ENCODE data around the gene TRIM65. TPM values are rescaled to one million over a fixed set of nuclear protein-coding genes. Genes with fewer than 3 reads are reported as not detected.

TRIM65 gene
- total and polyA plus RNA-seq, 2 of the 13 experiments (the other 11 are each of a cell fraction or from before 2014, with no cell fraction given) = 10.3 to 22.4 TPM

DNA sequence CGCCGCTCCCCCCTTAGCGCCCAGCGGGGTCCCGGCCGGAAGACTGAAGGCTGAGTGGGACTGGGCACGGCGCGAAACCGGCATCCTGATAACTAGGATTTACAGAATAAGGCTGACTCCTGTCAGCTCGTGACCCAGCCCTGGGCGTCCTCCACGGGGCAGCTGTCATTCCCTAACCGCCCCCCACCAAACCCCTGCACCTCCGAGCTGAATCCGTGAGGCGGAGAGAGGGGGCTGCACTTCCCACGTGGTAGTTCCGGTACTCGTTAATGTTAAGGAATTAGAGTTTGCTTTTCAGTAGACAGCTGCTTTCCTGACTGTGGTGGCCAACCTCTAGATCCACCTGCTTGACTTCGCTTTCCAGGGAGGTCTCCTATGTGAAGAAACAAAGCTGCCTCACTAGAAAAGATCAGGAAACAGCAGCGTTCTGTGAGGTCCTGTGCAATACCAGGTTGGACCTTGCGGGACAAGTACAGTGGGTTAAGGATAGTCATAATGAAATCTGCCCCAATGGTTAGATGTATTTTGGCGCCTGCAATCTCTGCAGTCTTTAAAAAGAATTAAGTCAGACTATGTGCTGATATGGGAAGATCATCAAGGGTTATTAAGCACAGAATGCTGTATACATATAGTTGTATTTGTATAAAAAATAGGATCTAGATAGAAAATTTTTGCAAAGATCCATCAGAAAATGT, 40.5 kb downstream of the TRIM65 start (continued):
- TF ChIP-seq NCOA1 (CRISPR knock-in tag; IDR thresholded peaks at IDR 0.05) (0 out of 2 replicates have a peak, but pooled peaks have one; percentile 5), HOXA3 (CRISPR knock-in tag; IDR thresholded peaks at IDR 0.05) (no peak; the same call in 1 of the 2 replicates), MIER2 (CRISPR knock-in tag; IDR thresholded peaks at IDR 0.05) (no peak), SIX4 (CRISPR knock-in tag; IDR thresholded peaks at IDR 0.05) (no peak), HOXD1 (CRISPR knock-in tag; IDR thresholded peaks at IDR 0.05) (0 out of 2 replicates have a peak, but pooled peaks have one; percentile 16), KLF9 (CRISPR knock-in tag; IDR thresholded peaks at IDR 0.05; ENCODE audit: low read depth) (no peak), ZFY (CRISPR knock-in tag; IDR thresholded peaks at IDR 0.05) (no peak), ZNF260 (CRISPR knock-in tag; IDR thresholded peaks at IDR 0.05; ENCODE audit: borderline replicate concordance, low read depth) (no peak), DNMT3B (CRISPR knock-in tag; conservative IDR thresholded peaks at IDR 0.05) (0 out of 2 replicates have a peak, but pooled peaks have one; percentile 9)
- TF ChIP-seq, protein P1, sequence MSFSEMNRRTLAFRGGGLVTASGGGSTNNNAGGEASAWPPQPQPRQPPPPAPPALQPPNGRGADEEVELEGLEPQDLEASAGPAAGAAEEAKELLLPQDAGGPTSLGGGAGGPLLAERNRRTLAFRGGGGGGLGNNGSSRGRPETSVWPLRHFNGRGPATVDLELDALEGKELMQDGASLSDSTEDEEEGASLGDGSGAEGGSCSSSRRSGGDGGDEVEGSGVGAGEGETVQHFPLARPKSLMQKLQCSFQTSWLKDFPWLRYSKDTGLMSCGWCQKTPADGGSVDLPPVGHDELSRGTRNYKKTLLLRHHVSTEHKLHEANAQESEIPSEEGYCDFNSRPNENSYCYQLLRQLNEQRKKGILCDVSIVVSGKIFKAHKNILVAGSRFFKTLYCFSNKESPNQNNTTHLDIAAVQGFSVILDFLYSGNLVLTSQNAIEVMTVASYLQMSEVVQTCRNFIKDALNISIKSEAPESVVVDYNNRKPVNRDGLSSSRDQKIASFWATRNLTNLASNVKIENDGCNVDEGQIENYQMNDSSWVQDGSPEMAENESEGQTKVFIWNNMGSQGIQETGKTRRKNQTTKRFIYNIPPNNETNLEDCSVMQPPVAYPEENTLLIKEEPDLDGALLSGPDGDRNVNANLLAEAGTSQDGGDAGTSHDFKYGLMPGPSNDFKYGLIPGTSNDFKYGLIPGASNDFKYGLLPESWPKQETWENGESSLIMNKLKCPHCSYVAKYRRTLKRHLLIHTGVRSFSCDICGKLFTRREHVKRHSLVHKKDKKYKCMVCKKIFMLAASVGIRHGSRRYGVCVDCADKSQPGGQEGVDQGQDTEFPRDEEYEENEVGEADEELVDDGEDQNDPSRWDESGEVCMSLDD (CRISPR knock-in tag; IDR thresholded peaks at IDR 0.05; ENCODE audit: borderline replicate concordance) = 0 out of 2 replicates have a peak, but pooled peaks have one; percentile 17
- TF ChIP-seq, protein P2, sequence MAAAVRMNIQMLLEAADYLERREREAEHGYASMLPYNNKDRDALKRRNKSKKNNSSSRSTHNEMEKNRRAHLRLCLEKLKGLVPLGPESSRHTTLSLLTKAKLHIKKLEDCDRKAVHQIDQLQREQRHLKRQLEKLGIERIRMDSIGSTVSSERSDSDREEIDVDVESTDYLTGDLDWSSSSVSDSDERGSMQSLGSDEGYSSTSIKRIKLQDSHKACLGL (CRISPR knock-in tag; IDR thresholded peaks at IDR 0.05) = 0 out of 2 replicates have a peak, but pooled peaks have one; percentile 31
- TF ChIP-seq, protein P3, sequence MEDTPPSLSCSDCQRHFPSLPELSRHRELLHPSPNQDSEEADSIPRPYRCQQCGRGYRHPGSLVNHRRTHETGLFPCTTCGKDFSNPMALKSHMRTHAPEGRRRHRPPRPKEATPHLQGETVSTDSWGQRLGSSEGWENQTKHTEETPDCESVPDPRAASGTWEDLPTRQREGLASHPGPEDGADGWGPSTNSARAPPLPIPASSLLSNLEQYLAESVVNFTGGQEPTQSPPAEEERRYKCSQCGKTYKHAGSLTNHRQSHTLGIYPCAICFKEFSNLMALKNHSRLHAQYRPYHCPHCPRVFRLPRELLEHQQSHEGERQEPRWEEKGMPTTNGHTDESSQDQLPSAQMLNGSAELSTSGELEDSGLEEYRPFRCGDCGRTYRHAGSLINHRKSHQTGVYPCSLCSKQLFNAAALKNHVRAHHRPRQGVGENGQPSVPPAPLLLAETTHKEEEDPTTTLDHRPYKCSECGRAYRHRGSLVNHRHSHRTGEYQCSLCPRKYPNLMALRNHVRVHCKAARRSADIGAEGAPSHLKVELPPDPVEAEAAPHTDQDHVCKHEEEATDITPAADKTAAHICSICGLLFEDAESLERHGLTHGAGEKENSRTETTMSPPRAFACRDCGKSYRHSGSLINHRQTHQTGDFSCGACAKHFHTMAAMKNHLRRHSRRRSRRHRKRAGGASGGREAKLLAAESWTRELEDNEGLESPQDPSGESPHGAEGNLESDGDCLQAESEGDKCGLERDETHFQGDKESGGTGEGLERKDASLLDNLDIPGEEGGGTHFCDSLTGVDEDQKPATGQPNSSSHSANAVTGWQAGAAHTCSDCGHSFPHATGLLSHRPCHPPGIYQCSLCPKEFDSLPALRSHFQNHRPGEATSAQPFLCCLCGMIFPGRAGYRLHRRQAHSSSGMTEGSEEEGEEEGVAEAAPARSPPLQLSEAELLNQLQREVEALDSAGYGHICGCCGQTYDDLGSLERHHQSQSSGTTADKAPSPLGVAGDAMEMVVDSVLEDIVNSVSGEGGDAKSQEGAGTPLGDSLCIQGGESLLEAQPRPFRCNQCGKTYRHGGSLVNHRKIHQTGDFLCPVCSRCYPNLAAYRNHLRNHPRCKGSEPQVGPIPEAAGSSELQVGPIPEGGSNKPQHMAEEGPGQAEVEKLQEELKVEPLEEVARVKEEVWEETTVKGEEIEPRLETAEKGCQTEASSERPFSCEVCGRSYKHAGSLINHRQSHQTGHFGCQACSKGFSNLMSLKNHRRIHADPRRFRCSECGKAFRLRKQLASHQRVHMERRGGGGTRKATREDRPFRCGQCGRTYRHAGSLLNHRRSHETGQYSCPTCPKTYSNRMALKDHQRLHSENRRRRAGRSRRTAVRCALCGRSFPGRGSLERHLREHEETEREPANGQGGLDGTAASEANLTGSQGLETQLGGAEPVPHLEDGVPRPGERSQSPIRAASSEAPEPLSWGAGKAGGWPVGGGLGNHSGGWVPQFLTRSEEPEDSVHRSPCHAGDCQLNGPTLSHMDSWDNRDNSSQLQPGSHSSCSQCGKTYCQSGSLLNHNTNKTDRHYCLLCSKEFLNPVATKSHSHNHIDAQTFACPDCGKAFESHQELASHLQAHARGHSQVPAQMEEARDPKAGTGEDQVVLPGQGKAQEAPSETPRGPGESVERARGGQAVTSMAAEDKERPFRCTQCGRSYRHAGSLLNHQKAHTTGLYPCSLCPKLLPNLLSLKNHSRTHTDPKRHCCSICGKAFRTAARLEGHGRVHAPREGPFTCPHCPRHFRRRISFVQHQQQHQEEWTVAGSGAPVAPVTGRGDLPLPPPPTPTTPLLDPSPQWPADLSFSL (CRISPR knock-in tag; IDR thresholded peaks at IDR 0.05) = peak; percentile 22; the same call in 1 of the 2 replicates
- TF ChIP-seq, protein P4, sequence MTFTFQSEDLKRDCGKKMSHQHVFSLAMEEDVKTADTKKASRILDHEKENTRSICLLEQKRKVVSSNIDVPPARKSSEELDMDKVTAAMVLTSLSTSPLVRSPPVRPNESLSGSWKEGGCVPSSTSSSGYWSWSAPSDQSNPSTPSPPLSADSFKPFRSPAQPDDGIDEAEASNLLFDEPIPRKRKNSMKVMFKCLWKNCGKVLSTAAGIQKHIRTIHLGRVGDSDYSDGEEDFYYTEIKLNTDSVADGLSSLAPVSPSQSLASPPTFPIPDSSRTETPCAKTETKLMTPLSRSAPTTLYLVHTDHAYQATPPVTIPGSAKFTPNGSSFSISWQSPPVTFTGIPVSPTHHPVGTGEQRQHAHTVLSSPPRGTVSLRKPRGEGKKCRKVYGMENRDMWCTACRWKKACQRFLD (CRISPR knock-in tag; IDR thresholded peaks at IDR 0.05; ENCODE audit: borderline replicate concordance) = peak; percentile 33; the same call in 1 of the 2 replicates
- TF ChIP-seq, protein P5, sequence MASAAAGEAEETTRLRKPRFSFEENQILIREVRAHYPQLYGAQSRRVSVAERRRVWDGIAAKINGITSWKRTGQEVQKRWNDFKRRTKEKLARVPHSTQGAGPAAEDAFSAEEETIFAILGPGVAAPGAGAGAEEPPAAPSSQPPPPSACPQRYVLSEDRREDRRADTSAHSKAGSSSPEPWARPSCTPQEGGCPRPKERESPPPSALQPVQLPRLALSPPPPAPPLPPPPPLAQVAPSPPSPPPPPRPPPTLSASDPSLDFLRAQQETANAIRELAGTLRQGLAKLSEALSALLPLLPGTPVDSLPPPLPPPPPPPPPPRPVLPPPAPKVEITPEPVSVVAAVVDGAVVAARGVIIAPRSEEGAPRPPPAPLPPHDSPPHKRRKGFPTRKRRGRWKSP (CRISPR knock-in tag; IDR thresholded peaks at IDR 0.05) = peak; percentile 48; the same call in 1 of the 2 replicates
- TF ChIP-seq, protein P6, sequence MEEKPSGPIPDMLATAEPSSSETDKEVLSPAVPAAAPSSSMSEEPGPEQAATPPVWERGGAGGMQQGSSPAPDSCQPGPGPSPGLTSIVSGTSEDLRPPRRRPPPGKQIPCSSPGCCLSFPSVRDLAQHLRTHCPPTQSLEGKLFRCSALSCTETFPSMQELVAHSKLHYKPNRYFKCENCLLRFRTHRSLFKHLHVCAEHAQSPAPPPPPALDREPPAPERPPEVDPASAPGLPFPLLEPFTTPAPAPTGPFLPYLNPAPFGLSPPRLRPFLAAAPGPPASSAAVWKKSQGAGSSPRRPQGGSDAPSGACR (CRISPR knock-in tag; IDR thresholded peaks at IDR 0.05) = 0 out of 2 replicates have a peak, but pooled peaks have one; percentile 69

Measured in HepG2 (cell line).